NCI-H526 (cell line): ENCODE data around the gene RUNX1.
A peak's percentile ranks its signal among the peaks of the same experiment; 100 is the strongest.

Experiments used
- DNase-seq, 2 experiments: peaks; one replicate each; lab custom pipeline; 2025; lab: John Stamatoyannopoulos, UW

The RUNX1 gene

DNA sequence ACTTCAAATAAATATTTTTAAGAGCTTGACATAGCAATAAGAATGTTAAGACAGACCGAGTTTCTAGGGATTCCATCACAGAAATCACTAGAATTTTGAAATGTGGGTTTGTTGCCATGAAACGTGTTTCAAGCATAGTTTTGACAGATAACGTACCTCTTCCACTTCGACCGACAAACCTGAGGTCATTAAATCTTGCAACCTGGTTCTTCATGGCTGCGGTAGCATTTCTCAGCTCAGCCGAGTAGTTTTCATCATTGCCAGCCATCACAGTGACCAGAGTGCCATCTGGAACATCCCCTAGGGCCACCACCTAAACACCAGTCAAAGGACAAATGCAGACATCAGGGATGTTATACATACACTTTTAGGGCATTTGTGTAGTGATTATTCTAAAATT lies 168.7 kb downstream of the RUNX1 start:
- DNase-seq: no peak

DNA sequence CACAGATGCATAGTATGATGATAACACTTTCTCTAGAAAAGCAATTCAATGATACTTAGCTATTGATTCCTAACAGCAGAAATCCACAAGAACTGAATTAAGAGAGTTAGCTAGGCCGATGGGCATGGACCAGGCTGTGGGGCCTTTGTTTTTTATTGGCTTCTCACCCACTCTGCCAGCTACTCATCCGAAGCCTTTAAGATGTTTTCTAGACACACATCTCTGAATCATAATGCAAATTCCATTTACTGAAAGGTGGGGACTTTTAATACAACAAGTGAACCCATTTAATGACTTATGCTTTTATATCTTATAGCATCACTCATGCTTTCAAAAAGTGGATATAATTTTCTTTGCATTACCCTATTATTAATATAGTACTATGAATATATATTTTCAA lies 170.2 kb downstream of the RUNX1 start:
- DNase-seq: no peak

DNA sequence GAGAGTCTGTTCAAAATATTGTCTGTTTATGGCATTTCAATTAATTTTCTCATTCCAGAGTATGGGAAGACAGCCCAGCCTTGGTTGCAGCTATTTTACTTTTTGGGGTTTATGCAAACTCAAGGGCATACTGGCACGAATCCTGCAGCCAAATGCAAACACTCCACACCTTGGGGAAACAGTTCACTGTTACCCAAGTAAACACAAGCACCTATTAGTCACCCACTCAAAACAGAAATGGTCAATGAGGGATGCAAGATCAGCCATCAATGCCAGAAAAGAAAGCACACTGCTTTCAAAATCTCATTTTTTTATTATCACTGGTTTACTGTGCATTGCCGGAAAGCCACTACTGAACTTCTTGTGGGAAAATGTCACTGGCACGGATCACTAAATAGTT lies 170.6 kb downstream of the RUNX1 start:
- DNase-seq: peak in 1 of 2 experiments; percentile 9

DNA sequence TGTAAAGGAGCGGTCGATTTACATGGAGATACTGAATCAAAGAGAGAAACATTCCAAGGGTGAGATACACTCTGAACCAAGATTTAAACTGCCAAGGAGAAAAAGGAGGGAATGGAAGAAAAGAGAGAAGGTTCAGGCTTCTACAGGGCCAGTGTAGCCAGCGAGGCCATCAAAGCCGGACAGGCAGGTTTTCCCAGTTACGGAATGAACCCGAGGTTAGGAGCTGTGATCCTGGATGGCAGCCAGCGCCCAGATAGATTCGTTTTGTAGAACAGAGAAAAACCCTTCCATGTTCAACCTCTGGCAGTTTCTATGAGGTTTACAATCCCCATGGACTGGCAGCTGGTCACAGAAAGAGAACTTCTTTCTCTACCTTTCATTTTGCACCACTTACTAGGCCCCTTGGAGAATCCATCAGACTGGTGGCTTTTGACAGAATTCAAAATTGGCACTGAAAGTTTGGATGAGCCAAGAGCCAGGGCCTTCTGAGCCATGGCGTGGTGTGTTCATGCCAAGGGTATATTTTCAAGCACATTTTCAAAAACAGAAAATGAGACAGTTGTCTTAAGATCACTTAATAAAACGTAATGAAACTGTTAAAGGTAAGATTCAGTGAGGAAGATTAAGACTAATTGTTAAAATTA lies 171.5 kb downstream of the RUNX1 start:
- DNase-seq: peak in 1 of 2 experiments; percentile 32

DNA sequence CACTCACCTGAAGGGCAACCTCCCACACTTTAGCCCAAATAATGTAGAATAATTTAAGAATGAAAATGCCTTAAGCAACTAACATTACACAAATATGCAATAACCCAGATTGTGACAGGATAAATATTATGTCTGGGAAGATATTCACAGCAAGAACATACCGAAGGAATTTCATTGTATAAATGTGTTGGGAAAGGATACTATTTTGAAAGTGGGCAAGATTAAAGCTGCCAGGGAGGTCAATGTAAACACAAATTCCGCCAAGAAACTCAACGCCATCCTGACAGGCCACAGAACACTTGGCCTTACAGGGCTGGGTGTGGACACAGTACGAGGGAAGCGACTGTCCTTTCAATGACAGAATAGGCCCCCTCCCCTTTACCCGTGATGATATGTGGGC lies 173.3 kb downstream of the RUNX1 start:
- DNase-seq: no peak

DNA sequence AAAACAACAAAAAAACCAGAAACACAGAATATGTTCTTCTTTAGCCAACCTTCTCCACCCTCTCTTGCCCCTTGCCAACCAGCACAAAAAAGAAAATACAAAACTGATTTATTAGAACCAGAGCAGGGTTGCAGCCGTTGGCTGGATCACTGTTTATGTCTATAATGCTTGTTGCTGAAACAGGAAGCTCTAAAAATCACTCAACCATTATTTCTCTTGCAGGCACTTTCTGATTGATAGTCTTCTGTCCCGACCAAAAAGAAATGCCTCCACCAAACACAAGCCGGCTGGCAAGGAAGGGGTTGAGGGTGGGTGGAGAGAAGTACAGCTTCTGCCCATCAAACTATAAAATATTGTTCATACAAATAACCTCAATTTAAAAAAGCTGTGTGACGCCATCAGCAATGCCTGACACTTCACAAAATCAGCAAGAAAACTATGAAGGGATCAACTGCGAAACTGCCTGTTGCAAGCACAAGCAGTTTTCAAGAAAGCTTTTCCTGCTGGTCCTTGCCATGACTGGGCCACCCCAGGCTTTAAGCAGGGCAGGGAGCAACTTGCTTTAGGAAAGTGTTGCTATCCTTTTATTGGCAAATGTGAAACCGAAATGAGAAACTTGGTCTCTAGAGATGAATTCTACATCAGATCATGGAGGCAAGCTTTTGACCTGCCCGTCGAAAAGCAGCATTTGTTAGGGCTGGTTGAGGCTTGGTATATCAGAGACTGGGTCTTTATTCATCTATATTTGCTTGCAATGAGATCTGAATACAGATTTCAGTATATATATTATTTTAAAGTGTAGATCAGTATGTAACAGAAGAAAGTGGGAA lies 174.2 kb downstream of the RUNX1 start:
- no peak for DNase-seq

DNA sequence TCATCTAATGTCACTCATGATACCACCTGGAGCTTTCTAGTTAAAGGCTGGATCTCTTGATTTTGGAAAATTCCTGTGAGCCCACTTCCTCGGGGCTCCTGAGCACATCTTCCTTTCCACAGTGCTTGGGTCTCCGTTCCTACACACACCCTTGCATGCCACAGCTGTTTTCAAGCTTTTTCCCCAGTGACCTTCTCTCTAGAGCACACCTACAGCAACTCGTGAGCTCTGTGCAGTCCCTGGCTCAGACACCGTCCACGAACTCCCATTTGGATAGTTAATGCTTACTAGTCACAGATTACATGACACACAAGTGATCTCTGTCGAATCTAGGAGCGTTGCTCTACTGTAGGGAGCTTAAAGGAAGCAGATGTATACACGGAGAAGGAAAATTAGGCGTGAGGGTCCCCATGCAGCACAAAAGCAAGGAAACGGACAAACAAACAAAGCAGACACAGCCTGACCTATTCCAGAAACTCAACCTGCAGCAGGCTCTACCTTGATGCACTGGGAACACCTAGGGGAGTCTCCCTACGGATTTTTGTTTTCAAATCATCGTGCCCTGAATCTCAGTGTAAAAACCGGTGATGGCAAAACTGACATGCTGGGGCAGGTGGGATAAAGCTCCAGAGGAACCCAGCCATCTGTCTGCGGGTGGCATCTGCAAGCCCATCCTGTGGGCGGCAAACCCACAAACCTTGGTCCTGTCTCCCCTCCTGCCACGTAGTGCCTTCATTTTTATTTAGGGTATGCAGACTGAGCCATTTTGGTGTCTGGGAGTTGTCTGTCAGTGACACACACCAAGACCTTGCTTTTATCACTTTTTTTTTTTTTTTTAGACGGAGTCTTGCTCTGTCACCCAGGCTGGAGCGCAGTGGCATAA lies 177.8 kb downstream of the RUNX1 start:
- no peak for DNase-seq

DNA sequence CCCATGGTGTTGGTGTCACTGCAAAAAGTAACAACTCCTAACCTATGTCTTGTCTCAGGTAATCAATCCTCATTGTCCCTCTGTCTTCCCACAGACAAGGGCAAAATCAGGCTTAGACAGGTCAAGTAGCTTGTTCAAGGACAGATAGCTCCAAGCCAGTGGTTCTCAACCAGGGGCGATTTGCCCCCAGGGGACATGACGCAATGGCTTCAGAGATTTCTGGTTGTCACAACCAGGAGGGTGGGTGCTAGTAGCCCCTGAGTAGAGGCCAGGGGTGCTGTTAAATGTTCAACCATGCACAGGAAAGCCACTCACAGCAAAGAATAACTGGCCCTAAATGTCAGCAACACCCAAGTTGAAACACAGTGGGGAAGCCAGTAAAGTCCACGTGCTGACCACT lies 178.9 kb downstream of the RUNX1 start:
- no peak for DNase-seq

DNA sequence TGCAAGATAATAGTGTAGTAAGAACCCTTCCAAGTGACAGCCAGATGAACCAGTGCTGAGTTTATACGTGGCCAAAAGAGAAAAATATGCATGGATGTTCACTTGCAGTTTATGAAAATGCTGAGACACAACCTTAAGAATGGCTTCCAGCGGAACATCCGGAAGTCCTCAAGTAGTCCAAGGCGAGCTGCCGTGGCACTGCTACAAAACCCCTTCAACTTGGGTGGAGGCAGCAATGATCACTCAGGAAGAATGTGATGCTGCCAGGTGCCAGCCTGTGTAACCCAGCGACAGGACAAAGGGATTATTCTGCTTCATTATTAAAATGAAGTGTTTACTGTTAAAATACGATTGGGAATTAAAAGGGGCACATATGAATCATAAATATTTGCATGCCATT lies 179.6 kb downstream of the RUNX1 start:
- DNase-seq: peak; percentile 71 to 74

DNA sequence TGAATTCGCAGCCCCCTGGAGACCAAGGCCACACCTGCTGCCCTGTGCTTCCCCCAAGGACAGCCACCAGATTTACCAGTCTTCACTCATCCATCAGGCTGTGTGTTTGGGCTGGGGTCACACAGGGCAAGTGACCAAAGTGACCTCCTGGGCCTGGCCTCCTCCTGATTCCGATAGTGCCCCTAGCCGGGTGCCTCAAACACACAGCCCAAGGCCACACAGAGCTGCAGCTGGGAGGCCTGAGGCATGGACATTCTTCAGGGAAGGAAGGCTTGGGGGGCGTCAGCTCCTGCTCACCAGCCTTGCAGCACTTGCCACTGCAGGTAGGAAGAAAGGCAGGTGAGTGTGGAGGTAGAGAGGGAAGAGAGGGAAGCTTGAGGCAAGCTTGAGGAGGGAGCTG lies 181.3 kb downstream of the RUNX1 start:
- no peak for DNase-seq

DNA sequence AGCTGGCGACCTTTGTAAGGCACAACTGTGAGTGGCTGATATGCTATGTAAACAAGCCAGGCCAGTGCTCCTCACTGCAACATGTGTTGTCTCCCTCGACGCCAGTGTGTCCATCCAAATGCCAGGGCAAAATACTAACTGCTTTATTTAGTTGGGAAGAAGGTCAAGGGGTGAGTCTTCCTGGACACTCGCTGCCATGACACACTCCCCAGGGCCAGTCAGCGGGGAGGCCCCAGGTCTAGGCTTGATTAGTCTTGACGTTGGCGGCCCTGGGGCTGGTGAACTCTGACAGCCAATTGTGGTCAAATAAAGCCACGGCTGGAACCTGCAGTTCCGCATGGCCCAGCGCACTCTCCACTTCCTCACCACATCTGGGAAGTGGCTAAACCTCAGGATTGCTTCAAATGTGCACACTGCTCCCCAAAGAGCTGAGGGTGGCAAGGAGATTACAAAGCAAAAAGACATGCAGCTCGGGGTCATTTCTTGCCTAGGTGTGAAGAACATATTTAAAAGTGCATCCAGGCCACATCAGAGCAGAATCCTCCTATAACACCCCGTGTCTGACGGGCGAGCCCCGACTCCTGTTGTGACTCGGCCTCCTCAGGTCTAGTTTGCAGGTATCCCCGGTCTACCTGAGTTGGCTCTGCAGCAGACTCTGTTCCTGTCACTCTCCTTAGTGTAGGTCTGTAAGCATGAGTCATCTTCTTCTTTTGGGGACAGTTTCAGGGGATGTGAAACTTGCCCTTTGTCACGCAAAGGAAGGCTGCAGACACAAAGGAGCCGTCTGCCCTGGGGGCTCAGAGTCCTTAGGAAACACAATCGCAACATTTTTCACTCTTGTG lies 183.5 kb downstream of the RUNX1 start:
- DNase-seq: no peak

DNA sequence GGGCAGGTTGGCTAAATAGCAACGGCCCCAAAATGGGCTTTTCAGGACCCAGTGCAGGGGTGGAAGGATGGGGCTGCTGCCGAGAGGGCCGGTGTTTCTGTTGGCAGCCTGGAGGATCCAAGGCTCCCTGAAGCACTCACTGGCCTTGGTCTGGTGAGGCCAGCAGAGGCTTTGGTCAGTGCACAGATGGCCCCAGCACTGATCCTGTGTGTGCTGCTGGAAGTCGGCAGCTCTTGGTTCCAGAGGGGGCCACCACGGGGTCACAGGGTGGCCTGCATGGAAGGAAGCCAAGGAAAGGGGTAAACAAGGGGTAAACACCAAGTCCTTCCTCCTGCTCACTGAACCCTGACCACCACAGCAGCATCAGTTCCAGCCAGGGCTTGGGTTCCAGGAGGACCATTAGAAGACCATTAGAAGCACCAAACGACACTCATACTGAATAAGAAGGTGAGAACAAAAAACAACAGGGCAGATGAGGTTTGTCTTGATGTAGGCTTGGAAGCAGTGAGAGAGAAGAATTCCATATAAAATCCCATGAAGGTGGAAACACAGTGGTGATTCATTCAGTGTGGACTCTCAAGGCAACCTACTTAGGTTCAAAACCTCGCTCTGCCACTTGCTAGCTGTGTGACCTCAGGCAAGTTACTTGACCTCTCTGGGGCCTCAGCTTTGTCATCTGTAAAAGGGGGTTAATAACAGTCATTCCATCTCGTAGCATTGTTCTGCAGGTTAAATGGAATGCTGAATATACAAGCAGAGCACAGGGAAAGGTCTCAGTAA lies 184.5 kb downstream of the RUNX1 start:
- DNase-seq: no peak

DNA sequence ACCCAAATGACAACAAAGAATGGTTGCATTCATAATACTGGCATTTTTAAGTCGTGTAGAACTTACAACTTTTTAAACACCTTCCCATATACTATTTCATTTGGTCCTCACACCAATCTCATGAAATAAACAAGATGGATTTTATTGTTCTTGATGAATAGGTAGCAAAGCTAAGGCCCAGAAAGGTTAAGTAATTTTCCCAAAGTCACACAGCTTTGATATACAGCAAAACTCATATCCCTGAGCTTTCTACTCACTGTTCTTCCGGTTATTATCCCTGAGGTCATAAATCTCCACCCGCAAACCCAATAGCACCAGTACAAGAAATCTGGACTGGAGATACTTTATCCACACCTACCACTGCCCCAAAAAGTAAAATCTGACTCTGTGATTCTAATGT lies 186.2 kb downstream of the RUNX1 start:
- no peak for DNase-seq

DNA sequence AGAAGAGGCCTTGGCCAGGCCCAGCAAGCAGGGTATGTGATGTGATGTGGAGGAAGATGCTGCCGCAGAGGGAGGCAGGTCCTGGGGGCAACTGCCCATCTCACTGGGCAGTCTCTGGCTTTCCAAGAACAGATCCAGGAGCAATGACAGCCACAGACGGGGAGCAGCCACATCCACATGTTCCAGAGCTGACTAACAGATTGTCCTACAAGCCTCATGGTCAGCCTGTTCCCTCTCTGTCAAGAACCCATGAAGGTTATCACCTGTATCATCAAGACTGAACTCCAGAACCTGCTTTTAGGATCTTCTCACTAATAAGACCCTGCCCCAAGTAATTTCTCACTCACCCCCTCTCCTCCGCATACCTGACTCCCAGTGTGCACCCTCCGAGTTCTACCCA lies 187.8 kb downstream of the RUNX1 start:
- DNase-seq: no peak

DNA sequence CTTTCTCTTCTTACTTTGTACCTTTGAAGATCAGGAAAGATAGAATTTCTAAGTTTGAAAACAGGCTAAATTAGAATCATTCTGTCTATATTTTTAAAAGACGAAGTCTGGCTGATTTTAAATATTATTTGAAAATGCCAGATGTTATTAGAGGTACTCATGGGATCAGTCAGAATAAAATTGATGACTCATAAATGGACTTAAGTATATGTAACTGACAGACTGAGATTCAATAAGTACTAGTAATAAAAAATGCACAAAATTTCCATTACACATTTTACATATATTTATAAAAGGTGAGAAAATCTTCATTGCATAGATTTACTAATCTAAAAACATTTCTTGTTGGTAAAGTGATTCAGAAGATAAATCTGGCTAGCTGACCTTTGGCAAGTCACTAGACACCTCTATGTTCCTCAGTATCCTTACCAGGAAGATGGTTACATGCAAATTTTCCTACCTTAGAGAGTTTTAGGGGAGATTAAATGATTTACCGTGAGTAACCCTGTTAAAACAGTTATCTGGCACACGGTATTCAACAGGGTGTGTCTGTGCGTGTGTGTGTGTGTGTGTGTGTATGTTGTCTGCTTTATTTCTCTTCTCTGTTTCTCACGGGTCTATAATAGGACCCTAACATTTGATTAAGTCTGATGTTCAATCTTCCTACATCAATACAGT lies 189.0 kb downstream of the RUNX1 start:
- DNase-seq: no peak

DNA sequence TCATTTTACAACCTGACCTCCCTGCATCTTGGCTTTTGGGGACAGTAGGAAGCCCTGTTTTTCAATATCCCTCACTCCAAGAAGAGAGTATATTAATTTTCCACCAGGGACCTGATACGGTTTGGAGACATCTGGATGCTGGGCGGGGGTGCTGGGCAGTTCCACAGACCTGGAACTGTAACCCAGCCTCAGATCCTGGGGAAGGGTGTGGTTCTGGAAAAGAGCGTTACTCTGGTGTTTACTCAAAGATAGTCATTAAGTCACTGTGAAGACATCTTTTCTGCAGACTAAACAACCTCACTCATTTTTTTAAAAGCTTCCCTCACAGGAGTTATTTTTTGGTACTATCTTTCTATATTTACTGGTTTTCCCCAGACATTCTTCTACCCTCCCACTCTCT lies 190.5 kb downstream of the RUNX1 start:
- no peak for DNase-seq

DNA sequence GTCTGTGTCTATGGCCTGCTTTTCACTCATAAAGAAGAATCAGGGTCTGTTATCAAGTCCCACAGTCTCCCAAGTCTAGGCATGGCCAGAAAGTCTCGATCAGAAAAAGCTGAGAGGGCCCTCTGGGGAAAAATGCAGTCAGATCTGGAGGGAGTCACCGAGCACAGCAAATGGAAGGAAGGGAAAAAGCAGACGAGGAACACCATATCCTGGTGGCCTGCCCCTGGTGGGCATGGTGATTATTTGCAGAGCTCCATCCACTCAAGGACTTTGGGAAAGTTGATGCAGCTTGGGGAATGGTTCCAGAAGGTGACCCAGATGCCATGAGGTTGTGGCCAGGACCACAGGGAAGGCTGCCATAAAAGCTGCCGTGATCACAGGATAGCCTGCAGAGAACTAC lies 191.2 kb downstream of the RUNX1 start:
- peak in 1 of 2 experiments; percentile 10 for DNase-seq

DNA sequence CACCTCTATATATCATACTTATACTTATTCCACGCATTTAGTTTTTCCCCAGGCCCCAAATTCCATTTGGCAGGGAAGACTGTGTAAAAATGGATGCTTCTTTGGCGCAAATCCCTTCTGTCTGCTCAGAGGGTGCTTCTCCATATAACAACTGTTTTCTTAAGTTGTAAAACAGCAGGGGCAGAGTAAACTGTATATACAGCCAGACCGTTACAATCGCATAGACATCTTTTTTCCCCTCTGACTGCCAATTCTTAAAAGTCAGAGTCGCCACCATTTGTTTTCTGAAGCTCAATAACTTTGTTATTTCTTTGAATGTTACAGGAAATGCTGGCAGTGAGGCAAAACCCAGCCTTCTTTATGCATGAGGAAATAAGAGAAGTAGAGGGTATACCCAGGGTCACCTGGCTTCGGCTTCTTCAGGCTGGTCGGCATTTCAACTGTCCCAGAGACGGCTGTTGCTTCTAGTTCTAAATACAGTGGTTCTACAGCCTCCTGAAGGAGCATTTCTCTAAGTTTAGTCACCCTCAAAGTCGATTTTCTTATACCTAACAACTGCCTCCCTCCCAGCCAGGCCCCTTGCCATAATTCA lies 191.9 kb downstream of the RUNX1 start:
- DNase-seq: no peak

DNA sequence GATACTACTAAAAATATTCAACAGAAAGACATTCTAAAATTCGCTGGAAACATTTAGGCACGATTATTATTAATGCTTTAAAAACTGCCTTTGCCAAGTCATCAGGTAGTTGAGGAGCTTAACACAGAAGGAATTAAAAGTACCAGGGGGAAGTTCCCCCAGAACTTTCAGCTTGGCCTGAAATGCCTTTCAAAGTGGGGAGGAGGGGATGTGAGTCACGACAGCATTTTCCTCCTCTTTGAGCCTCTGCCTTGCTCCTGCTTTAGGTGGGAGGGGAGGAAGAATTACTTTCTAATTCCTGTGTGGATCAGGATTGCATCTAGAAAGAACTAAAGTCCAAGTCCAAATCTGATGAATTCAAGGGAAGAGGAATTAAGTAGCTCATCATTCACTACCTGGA lies 196.7 kb downstream of the RUNX1 start:
- DNase-seq: no peak

DNA sequence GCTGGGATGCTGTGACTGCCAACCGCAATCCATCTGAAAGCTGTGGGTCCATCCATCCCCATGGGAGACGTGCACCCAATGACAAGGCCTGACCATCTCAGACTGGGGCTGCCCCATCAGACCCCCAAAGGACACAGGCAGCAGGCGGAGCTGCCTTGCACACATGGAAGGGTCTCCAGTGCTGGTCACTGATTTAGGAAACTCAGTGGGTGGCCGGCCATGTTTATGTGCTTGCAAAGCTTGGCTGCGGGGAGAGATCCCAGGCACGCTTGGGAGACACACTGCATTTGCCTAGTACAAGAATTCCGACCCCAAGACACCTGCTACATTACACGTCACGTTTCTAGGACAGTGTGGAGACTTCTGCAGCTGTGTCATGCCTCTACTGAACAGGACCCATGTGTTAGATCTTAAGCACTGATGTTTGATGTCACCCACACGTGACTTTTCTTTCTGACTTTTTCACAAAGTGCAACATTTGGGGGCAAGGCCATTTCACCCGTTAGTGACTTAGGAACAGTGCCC lies 198.9 kb downstream of the RUNX1 start:
- DNase-seq: no peak
